Measurements from ENCODE around the gene NUP50. TPM values are rescaled to one million over a fixed set of nuclear protein-coding genes. Genes with fewer than 3 reads are reported as not detected.

Gene NUP50
- total RNA-seq, 6 donors from 2014 or later: 57.9 to 115 (median 66.7) TPM

GRCh38 chr22:45199723-45200122 is 36.0 kb downstream of the NUP50 start:
- H3K36me3 ChIP-seq: peaks cover 10 to 89% (median 80%) of the 10 kb centered on the region in 4 donors
- DNase-seq (no peak), ATAC-seq (ENCODE audit: low FRiP score in 2 of 2) (no peak)
- H3K27ac ChIP-seq: no peak overlapping the region
- no peaks in the 10 kb centered on the region for H3K4me1 ChIP-seq
- H3K9me3 ChIP-seq: no peaks in the 10 kb centered on the region
- H3K27me3 ChIP-seq: no peaks in the 10 kb centered on the region
- whole genome bisulfite sequencing, 2 donors: 92 to 95% methylated on average over 16 of the region's 16 CpGs
- no peak overlapping the region for H3K4me3 ChIP-seq
- TF ChIP-seq POLR2AphosphoS5 (IDR thresholded peaks at IDR 0.05) (no peak), EP300 (IDR thresholded peaks at IDR 0.05) (no peak), CTCF (IDR thresholded peaks at IDR 0.05) (no peak), POLR2A (IDR thresholded peaks at IDR 0.05) (no peak)

GRCh38 chr22:45200230-45200629 is 36.5 kb downstream of the NUP50 start:
- DNase-seq: no peak
- no peak overlapping the region for H3K4me3 ChIP-seq
- 87 to 90% methylated on average over 8 to 9 of the region's 9 CpGs for WGBS, 2 donors
- no peak for TF ChIP-seq POLR2A (IDR thresholded peaks at IDR 0.05)
- TF ChIP-seq POLR2AphosphoS5 (IDR thresholded peaks at IDR 0.05): no peak
- TF ChIP-seq CTCF (IDR thresholded peaks at IDR 0.05): no peak
- TF ChIP-seq EP300 (IDR thresholded peaks at IDR 0.05): no peak
- peaks cover 10 to 90% (median 83%) of the 10 kb centered on the region in 4 donors for H3K36me3 ChIP-seq
- no peak overlapping the region for H3K27ac ChIP-seq
- no peaks in the 10 kb centered on the region for H3K4me1 ChIP-seq
- H3K27me3 ChIP-seq: no peaks in the 10 kb centered on the region
- no peak for ATAC-seq (ENCODE audit: low FRiP score in 2 of 2)
- no peaks in the 10 kb centered on the region for H3K9me3 ChIP-seq

GRCh38 chr22:45200860-45201511 is 37.3 kb downstream of the NUP50 start:
- ATAC-seq (ENCODE audit: low FRiP score in 2 of 2) (no peak), DNase-seq (no peak)
- Histone ChIP-seq H3K36me3 (peaks cover 10 to 89% (median 81%) of the 10 kb centered on the region in 4 donors), H3K27ac (no peak overlapping the region), H3K4me1 (no peaks in the 10 kb centered on the region), H3K9me3 (no peaks in the 10 kb centered on the region), H3K27me3 (no peaks in the 10 kb centered on the region), H3K4me3 (no peak overlapping the region)
- no peak for TF ChIP-seq POLR2AphosphoS5 (IDR thresholded peaks at IDR 0.05)
- no peak for TF ChIP-seq EP300 (IDR thresholded peaks at IDR 0.05)
- TF ChIP-seq CTCF (IDR thresholded peaks at IDR 0.05): no peak
- TF ChIP-seq POLR2A (IDR thresholded peaks at IDR 0.05): no peak
- WGBS, 2 donors: 93% methylated on average over 18 of the region's 18 CpGs

GRCh38 chr22:45201678-45202332 is 38.1 kb downstream of the NUP50 start:
- Histone ChIP-seq H3K27me3 (no peaks in the 10 kb centered on the region), H3K4me1 (no peaks in the 10 kb centered on the region), H3K9me3 (no peaks in the 10 kb centered on the region), H3K27ac (no peak overlapping the region), H3K4me3 (no peak overlapping the region), H3K36me3 (peaks cover 8 to 81% (median 73%) of the 10 kb centered on the region in 4 donors)
- WGBS, 2 donors: 62 to 74% methylated on average over 8 to 9 of the region's 9 CpGs
- DNase-seq: no peak
- no peak for TF ChIP-seq POLR2A (IDR thresholded peaks at IDR 0.05)
- TF ChIP-seq CTCF (IDR thresholded peaks at IDR 0.05): no peak
- TF ChIP-seq POLR2AphosphoS5 (IDR thresholded peaks at IDR 0.05): no peak
- TF ChIP-seq EP300 (IDR thresholded peaks at IDR 0.05): no peak
- no peak for ATAC-seq (ENCODE audit: low FRiP score in 2 of 2)
